ENCODE measurements around the gene YTHDF1.
"Not testable (repeated sequence)": the region's sequence is repeated elsewhere in the genome, so short reads cannot be mapped to it uniquely, and the experiment has no call there.

Gene YTHDF1

DNA sequence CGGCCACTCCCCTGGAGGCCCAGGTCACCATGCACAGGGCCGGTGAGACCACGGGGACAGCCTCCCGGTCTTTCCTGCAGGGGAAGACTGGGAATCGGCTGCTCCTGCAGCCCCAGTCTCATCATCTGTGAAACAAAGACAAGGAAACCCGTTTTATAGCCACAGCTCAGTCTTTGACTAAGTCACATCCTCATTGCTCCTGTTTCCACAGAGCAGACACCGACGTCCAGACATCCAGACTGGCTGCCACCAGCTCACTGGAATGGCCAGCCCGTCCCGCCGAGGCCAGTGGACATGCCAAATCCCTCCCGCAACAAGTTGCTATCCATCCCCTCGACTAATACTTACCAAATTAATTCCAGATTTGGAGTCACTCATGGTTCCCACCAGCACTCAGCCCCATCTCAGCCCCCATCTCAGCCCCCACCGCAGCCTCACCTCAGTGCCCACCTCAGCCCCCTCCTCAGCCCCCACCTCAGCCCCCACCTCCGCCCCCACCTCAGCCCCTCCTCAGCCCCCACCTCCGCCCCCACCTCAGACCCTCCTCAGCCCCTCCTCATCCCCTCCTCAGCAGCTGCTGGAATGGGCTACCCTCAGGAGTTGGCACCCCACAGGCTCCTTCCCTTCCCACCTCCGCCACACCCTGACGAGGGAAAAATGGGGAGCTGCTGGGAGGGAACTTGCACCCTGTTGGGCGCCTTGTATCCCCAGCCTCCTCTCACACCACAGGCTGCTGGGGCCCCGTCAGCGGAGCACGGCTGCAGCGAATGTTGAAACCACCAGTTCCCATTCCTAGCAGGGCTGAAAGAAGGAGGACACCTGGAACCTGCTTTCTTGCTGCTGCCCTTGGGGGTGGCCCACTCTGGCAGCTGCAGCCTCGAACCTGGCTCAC lies 48.7 kb downstream of the YTHDF1 start:
- DNase-seq = no peak

DNA sequence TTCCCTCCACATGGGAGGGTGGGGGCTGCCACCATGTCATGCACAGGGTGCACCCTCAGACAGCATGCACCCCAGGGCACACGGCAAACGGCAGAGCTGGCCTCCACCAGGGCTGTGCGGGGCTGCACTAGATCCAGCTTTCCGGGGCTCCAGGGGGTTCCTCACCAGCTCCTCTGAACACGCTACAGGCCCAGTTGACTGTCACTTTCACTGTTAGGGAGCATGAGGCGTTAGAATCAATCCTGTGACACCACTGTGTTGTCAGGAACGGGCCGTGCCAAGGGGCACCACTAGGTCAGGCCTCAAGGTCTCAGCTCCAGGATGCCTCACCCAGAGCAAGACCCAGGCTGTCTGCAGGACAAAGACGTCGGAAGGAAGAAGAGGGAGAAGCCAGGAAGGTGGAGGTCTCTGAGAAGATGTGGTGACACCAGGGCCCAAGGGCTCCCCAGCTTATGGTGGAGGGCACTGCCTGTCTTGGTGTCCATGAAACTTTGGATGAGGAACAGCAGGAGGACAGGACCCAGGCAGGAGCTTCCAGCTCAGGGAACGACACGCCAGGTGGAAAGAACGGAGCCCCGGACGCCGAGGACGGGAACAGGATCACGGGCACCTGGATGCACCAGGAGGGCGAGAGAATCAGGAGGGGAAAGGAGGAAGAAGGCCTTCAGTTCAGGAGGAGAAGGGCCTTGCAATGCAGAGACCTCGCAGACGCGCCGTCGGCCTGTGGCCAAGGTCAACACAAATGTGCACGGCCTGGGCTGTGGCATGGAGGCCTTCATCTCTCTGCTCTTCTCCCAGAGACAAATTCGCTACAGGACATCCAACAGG lies 49.5 kb downstream of the YTHDF1 start:
- DNase-seq = no peak

- DNase-seq = no peak
These were observed 50.4 kb downstream of the YTHDF1 start for GRCh38 chr20:63165356-63166192.

- DNase-seq = no peak
These were observed 51.2 kb downstream of the YTHDF1 start for GRCh38 chr20:63164484-63165355.

DNA sequence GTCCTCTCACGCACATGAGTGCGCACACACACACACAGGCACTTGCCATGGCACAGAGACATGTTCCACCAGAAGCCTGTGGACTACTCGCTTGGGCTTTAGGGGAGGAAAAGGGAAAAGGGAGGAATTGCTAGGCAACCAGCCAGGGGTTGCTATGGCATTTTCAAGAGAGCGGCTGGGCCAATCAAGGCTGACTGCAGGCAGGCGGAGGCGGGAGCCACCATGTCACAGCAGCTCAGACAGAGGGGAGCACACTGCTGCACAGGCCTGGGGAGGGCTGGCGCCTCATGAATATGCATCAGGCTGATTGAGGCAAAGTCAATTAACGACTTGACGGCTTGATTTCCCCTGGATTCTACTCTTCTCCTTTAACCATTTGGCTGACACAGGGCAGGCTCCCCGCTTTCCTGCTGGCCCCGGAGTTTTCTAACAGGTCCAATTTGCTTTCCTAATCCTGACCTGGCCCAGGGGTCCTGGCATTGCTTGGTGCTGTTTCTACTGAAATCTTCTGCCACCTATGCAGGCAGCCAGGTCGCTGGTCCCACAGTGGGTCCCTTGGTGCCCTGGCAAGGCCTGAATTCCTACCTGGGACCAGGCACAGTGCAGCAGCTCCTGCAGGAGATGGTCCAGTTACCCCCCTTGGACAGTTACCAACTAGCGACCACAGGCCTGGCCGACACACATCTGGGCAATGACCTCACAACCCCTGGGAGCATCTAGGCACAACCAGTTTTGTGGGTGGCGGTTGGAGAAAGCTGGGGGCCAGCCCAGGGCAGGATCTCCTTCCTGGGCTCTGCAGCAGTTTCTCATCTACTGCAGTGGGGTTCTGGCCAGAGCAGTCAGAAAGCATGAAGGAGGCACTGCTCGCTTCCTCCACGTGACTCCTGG lies 52.1 kb downstream of the YTHDF1 start:
- no peak for DNase-seq

GRCh38 chr20:63163171-63163570 lies 52.8 kb downstream of the YTHDF1 start:
- no peak for DNase-seq

GRCh38 chr20:63162206-63162795 lies 53.6 kb downstream of the YTHDF1 start:
- DNase-seq = no peak

GRCh38 chr20:63161176-63161651 lies 54.7 kb downstream of the YTHDF1 start:
- DNase-seq = no peak

GRCh38 chr20:63160641-63161175 lies 55.2 kb downstream of the YTHDF1 start:
- no peak for DNase-seq

- no peak for DNase-seq
These were observed 55.9 kb downstream of the YTHDF1 start for GRCh38 chr20:63159826-63160640.

DNA sequence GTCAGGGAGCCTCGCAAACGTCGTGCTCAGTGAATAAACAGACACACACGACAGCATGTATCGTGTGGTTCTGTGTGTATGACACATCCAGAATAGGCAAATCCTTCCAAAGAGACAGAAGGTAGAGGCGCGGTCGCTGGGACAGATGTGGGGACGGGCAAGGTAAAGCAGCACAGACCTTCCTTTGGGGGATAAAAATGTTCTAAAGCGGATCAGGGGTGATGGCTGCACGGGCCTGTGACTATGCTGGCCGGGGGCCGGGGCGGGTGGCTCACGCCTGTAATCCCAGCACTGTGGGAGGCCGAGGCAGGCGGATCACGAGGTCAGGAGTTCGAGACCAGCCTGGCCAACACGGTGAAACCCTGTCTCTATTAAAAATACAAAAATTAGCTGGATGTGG lies 56.7 kb downstream of the YTHDF1 start:
- DNase-seq = not testable (repeated sequence)

DNA sequence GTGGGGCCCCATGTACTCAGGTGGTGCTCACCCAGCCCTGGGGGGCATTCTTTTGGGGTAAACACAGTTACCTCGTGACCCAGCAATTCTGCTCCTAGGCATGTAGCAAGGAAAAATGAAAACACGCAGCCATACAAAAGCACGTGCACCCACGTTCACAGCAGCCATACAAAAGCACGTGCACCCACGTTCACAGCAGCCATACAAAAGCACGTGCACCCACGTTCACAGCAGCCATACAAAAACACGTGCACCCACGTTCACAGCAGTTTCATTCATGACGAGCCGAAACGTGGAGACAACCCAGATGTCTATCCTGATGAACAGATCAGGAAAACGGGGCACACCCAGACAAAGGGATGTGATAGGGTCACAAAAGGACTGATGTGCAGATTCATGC lies 57.1 kb downstream of the YTHDF1 start:
- no peak for DNase-seq

DNA sequence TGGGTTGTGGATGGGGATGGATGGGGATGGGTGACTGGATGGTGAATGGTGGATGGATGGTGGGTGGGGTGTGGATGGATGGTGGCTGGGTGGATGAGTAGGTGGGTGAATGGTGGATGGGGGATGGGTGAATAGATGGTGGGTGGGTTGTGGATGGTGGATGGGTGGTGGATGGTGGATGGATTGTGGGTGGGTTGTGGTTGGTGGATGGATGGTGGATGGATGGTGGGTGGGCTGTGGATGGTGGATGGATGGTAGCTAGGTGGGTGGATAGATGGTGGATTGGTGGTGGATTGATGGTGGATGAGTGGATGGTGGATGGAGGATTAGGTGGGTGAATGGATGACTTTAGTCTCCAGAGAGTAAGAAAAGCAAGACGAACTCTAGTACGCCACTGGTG lies 57.6 kb downstream of the YTHDF1 start:
- no peak for DNase-seq

DNA sequence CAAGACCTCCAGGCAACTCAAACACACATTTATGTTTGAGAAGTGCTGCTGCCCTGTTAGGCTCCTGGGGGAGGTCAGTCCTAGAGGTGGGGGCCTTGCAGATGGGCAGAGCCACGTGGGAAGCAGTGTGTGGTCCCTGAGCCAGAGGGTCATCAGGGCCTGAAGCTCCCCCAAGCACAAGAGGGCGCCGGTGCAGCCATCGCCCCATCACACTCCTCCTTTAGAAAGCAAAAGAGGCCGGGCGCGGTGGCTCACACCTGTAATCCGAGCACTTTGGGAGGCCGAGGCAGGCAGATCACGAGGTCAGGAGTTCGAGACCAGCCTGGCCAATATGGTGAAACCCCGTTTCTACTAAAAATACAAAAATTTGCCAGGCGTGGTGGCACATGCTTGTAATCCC lies 58.5 kb downstream of the YTHDF1 start:
- not testable (repeated sequence) for DNase-seq

DNA sequence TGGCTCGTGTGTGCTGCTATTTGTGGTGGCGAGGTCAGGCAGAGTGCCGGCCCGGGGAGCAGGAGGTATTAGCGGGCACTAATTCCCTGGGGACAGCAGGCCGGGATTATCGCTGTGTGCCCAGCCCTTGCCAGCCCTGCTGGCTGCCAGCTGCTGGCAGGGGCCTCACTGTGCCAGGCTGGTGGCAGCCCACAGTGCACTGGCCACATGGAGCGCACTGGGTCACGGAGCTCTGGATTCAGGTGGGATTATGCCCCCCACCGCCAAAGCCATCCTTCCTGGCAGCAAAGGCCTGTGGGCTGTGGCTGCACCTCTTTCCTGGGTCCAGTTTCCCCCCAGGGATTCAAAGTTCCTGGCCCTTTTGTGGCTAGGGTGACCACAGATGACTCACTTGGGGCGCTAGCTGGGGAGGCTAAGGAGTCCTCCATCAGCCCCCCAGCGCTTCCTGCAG lies 59.7 kb downstream of the YTHDF1 start:
- DNase-seq = no peak

- DNase-seq = no peak
These were observed 60.4 kb downstream of the YTHDF1 start for GRCh38 chr20:63155266-63156165.

DNA sequence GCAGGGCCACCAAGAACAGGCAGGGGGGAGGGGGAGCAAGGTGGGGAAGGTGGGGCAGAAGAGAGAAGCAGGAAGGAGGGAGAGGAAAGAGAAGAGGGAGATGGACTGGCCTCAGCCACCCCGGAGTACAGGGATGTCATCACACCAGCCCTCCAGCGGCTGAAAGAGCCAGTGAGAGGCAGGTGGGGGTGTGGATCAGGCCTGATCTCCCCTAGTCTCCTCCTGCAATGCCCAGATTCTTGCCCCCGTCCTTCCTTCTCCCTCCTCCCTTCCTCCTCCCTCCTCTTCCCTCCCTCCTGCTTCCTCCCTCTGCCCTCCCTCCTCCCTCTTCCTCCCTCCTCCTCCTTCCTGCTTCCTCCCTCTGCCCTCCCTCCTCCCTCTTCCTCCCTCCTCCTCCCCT lies 61.5 kb downstream of the YTHDF1 start:
- no peak for DNase-seq

Measured in amniotic stem cell (primary cell).